Inferior parietal cortex (tissue), 1 donor: ENCODE data around the gene HSPBAP1.
"Not testable (repeated sequence)": the region's sequence is repeated elsewhere in the genome, so short reads cannot be mapped to it uniquely, and the experiment has no call there.

ENCODE experiments used
- DNase-seq: peaks from one replicate; pipeline ENCODE4 v3.0.0-alpha.2; 2016; ENCODE audit errors: extremely low spot score

The HSPBAP1 gene

GRCh38 chr3:122785231-122785630, 8.4 kb downstream of the HSPBAP1 start:
- DNase-seq: no peak

- DNase-seq: no peak
Measured at GRCh38 chr3:122784436-122784835, 9.2 kb downstream of the HSPBAP1 start.

DNA sequence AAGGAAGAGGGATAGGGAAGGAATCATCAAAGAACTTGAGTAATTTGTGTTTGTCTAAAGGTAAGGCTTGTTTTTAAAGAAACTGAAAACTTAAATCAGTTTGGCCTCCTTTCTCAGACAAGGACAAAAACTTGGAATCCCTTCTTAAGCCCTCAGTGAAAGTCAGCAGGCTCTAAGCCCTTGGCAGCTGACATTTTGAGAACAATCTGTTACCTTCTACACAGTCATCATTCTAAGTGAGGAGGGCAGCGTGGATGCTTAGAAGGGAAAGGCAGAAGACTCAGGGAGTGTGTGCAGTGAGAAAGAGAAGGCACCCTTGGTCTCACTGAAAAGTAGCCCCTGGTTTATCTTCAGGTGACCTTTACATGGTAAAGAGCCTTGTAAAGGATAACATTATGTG, 10.8 kb downstream of the HSPBAP1 start:
- DNase-seq: no peak

- DNase-seq: no peak
Measured at GRCh38 chr3:122777563-122777962, 16.1 kb downstream of the HSPBAP1 start.

GRCh38 chr3:122776675-122777468, 16.8 kb downstream of the HSPBAP1 start:
- DNase-seq: no peak

- DNase-seq: no peak
Measured at GRCh38 chr3:122774564-122774963, 19.1 kb downstream of the HSPBAP1 start.

- no peak for DNase-seq
Measured at GRCh38 chr3:122773944-122774509, 19.6 kb downstream of the HSPBAP1 start.

DNA sequence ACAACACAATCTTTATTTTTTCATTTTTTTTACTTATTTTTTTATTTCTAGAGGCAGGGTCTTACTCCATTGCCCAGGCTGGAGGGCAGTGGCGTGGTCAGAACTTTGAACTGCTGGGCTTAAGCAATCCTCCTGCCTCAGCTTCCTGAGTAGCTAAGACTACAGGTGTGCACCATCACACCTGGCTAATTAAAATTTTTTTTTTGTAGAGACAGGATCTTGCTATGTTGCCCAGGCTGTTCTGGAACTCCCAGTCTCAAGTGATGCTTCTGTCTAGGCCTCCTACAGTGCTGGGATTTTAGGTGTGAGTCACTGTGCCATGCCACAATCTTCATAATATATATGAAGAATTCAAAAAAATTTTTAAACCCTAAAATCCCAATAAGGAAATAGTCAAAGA, 20.8 kb downstream of the HSPBAP1 start:
- no peak for DNase-seq

DNA sequence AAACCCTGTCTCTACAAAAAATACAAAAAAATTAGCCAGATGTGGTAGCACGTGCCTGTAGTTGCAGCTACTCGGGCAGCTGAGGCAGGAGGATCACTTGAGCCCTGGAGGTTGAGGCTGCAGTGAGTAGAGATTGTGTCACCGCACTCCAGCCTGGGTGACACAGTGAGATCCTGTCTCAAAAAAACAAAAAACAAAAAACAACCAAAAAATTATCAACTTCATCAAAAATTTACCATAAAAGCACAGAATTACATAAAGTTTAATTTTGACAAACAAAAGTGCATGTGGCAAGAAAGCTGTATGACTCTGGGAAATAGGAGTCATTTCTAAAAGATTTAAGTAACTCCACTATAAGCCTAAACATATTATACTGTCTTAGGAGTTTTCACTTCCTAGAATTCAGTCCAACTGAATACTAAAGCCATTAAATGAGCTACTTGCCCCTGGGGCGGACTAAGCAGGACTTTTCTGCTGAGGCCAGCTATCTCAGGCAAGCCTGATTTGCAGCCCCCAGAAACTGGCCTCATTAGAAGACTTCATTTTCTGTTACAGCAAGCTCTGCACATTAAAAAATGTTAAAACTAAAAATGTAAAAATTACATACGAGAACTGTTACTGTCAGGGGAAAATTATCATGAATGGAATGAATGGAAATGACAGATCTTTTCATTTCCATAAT, 23.0 kb downstream of the HSPBAP1 start:
- no peak for DNase-seq

DNA sequence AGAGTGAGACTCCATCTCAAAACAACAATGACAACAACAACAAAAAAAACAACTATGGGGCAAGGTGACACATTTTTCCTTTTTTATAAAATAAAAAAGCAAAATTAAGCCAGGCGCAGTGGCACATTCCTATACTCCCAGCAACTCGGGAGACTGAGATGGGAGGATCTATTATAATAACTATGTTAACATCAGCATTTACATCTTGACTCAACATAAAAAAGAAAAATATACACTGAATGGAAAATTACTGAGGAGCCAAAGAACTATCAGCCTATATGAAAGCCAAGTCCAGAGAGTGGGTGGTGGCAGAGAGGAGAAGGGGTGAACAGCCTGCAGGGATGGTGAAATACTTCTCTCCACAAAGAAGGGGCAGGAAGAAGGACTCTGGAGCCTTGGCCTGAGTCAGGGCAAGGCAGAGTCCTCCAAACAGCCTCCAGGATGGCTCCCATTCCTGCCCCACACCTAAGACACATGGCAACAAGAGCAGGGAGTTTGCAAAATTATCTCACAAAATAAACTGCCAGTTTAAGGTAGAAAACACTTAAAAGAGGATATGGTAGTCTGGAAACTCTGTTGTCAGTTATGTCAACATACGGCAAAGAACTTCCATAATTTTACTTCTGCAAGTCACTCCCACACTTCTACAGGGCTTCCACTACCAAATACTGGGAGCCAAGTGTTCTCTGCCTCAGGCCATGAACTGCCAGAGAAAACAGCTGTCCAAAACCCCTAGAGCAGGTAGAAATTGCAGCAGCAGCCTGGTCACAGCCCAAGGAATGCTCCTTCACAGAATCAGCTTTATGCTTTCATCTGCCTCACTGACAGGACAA, 25.9 kb downstream of the HSPBAP1 start:
- DNase-seq: no peak

- no peak for DNase-seq
Measured at GRCh38 chr3:122766430-122766829, 27.2 kb downstream of the HSPBAP1 start.

- no peak for DNase-seq
Measured at GRCh38 chr3:122760453-122761271, 33.0 kb downstream of the HSPBAP1 start.

GRCh38 chr3:122758877-122759560, 34.6 kb downstream of the HSPBAP1 start:
- DNase-seq: no peak

DNA sequence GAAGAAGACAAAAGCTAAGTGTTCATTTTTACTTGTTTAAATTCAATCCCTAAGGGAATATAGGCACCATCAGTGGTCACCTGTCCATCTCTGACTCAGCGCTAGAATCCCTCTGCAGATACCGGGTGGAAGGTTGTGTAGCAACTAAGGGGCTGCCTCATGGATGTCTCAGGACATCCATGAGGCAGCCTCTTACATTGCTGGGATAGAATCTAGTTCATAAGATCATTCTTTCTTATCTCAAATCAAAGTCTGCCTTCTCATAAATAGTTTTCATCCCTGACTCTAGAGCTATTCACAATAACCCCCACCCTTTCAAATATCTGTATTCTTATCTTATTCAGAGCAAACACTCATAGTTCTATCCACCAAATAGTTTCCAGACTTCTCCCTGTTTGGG, 38.1 kb downstream of the HSPBAP1 start:
- no peak for DNase-seq

GRCh38 chr3:122754929-122755328, 38.7 kb downstream of the HSPBAP1 start:
- no peak for DNase-seq

DNA sequence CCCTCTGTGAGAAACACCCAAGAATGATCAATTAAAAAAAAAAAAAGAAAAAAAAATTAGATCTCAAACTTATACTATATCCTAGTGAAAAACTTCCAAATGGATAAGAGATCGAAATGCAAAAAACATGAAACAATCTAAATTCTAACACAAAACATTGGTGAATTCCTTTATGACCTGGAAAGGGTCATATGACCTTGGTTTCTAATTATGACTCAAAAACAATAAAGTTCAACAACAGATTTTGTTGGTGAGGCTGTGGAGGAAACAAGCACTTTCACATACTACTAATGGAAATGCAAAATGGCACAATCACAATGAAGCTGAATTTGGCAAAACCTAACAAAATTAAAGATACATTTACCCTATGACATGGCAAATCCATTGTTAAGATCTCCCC, 45.3 kb downstream of the HSPBAP1 start:
- DNase-seq: no peak

DNA sequence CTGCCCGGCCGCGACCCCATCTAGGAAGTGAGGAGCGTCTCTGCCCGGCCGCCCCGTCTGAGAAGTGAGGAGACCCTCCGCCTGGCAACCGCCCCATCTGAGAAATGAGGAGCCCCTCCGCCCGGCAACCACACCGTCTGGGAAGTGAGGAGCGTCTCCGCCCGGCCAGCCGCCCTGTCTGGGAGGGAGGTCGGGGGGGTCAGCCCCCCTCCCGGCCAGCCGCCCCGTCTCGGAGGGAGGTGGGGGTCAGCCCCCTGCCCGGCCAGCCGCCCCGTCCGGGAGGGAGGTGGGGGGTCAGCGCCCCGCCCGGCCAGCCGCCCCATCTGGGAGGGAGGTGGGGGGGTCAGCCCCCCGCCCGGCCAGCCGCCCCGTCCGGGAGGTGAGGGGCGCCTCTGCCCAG, 46.3 kb downstream of the HSPBAP1 start:
- DNase-seq: not testable (repeated sequence)

GRCh38 chr3:122745369-122746021, 48.1 kb downstream of the HSPBAP1 start:
- DNase-seq: no peak

DNA sequence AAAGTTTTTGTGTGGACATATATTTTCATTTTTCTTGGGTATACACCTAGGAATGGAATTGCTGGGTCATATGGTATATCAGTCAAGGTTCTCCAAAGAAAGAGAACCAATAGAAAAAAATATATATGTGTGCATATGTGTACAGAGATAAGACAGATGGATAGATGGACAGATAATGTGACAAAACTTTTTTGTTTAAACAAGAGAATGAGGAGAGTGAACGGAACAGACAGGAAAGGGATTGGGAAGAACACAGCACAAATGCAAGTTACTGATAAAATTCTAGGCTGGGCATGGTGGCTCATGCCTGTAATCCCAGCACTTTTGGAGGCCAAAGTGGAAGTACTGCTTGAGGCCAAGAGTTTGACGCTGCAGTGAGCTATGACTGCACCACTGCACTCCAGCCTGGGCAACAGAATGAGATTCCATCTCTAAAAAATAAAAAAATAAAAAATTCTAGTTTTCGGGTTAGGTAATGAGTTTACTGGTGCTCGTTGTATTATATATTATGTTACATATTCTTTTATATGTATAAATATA, 50.0 kb downstream of the HSPBAP1 start:
- DNase-seq: no peak

- no peak for DNase-seq
Measured at GRCh38 chr3:122742234-122742633, 51.4 kb downstream of the HSPBAP1 start.
